Hepatocyte (in vitro differentiated cells): ENCODE results near the gene STIM1. TPM values are rescaled to one million over a fixed set of nuclear protein-coding genes. Genes with fewer than 3 reads are reported as not detected.

Source experiments
- DNase-seq: peaks from one replicate; pipeline ENCODE4 v3.0.0-alpha.2; 2016; ENCODE audit warnings: low spot score
- H2AFZ ChIP-seq: fragments of 200-600 bp; sonication (generic); 2 replicates; pipeline ENCODE4 v1.6.0; 2016; ENCODE audit warnings: antibody characterized with exemption, mild to moderate bottlenecking
- H3K27ac ChIP-seq: fragments of 200-600 bp; sonication (generic); 2 replicates; pipeline ENCODE4 v1.5.1; 2016; ENCODE audit warnings: mild to moderate bottlenecking
- H3K27me3 ChIP-seq: fragments of 200-600 bp; sonication (generic); 2 replicates; pipeline ENCODE4 v1.6.1; 2016
- H3K36me3 ChIP-seq: fragments of 200-600 bp; sonication (generic); replicated peaks from 2 replicates; pipeline ENCODE4 v1.5.1; 2016; ENCODE audit warnings: low read depth; ENCODE audit not compliant: insufficient read depth
- H3K4me1 ChIP-seq: fragments of 200-600 bp; sonication (generic); 2 replicates; pipeline ENCODE4 v1.5.1; 2016; ENCODE audit warnings: mild to moderate bottlenecking, moderate library complexity; ENCODE audit not compliant: insufficient read depth
- H3K4me2 ChIP-seq: fragments of 200-600 bp; sonication (generic); 2 replicates; pipeline ENCODE4 v1.6.0; 2016
- H3K4me3 ChIP-seq: fragments of 200-600 bp; sonication (generic); 2 replicates; pipeline ENCODE4 v1.5.1; 2016; ENCODE audit warnings: mild to moderate bottlenecking
- H3K79me2 ChIP-seq: fragments of 200-600 bp; sonication (generic); 2 replicates; pipeline ENCODE4 v1.6.0; 2017; ENCODE audit warnings: mild to moderate bottlenecking
- H3K9me2 ChIP-seq: fragments of 200-600 bp; sonication (generic); replicated peaks from 2 replicates; pipeline ENCODE4 v1.6.0; 2017; ENCODE audit warnings: mild to moderate bottlenecking; ENCODE audit not compliant: insufficient read depth
- H3K9me3 ChIP-seq: fragments of 200-600 bp; sonication (generic); 2 replicates; pipeline ENCODE4 v1.5.1; 2016; ENCODE audit warnings: low read depth, mild to moderate bottlenecking
- H4K20me1 ChIP-seq: fragments of 200-600 bp; sonication (generic); 2 replicates; pipeline ENCODE4 v1.6.0; 2016; ENCODE audit warnings: mild to moderate bottlenecking; ENCODE audit not compliant: insufficient read depth, poor library complexity, severe bottlenecking
- CTCF ChIP-seq: fragments of 200-600 bp; sonication (generic); IDR thresholded peaks from 2 replicates; pipeline ENCODE4 v1.5.1; 2016; ENCODE audit warnings: antibody characterized with exemption, mild to moderate bottlenecking; ENCODE audit not compliant: poor library complexity
- EZH2 ChIP-seq: fragments of 200-600 bp; sonication (generic); IDR thresholded peaks from 2 replicates; pipeline ENCODE4 v1.6.1; 2016; ENCODE audit warnings: antibody characterized with exemption, mild to moderate bottlenecking, borderline replicate concordance
- EZH2phosphoT487 ChIP-seq: fragments of 200-600 bp; sonication (generic); IDR thresholded peaks from one replicate; pipeline ENCODE4 v1.6.1; 2018; ENCODE audit warnings: antibody characterized with exemption, mild to moderate bottlenecking, low read depth, moderate library complexity; ENCODE audit not compliant: unreplicated experiment, severe bottlenecking
- WGBS: methylation state at CpG from one replicate; pipeline ENCODE4 v1.1.6; 2016; ENCODE audit warnings: low lambda C conversion rate; ENCODE audit errors: missing lambda C conversion rate; 5-methylcytosine and 5-hydroxymethylcytosine counted together
- polyA plus RNA-seq: library from polyadenylated mRNA; unstranded; fragments of >200 nt; fragmentation: Nextera tagmentation; extraction: Ambion mirVana; gene quantifications from 2 replicates; pipeline ENCODE4 v1.2.1, GENCODE V29; 2016
- total RNA-seq: library from RNA; depleted of rRNA; stranded (reverse); fragments of >200 nt; gene quantifications from 2 replicates; pipeline ENCODE4 v1.2.3, GENCODE V29; 2014

The STIM1 gene
- total RNA-seq, result 19.6 and 20.1 TPM in 2 replicates
- polyA plus RNA-seq, result 14.7 and 18.5 TPM in 2 replicates

- H3K4me3 ChIP-seq, result peak within 1 kb of the TSS; percentile 97
- peaks cover 18% of the 10 kb centered on the region for H3K4me1 ChIP-seq
- H3K9me3 ChIP-seq, result no peaks in the 10 kb centered on the region
- peak within 1 kb of the TSS; percentile 99 for H3K4me2 ChIP-seq
- WGBS, result under 1% methylated on average over 49 of the region's 87 CpGs
- H3K79me2 ChIP-seq, result peaks cover 46% of the 10 kb centered on the region
- DNase-seq, result peak; percentile 97
- no peaks in the 10 kb centered on the region for H4K20me1 ChIP-seq
- H3K9me2 ChIP-seq, result no peaks in the 10 kb centered on the region
- no peaks in the 10 kb centered on the region for H3K36me3 ChIP-seq
- peak within 1 kb of the TSS; percentile 97 for H3K27ac ChIP-seq
- H3K27me3 ChIP-seq, result no peaks in the 10 kb centered on the region
- TF ChIP-seq EZH2 (no peak), CTCF (peak; percentile 96)
- peak within 1 kb of the TSS; percentile 94 for H2AFZ ChIP-seq
These were observed at the start of gene STIM1 for GRCh38 chr11:3854977-3855807. STIM1 (plus strand) TSS chr11:3855664; CDS start chr11:3856271, 607 bp downstream.

- H2AFZ ChIP-seq, result peak within 1 kb of the TSS; percentile 91
- H3K4me1 ChIP-seq, result no peaks in the 10 kb centered on the region
- no peaks in the 10 kb centered on the region for H3K36me3 ChIP-seq
- WGBS, result 5% methylated on average over 52 of the region's 55 CpGs
- H3K4me2 ChIP-seq, result peak within 1 kb of the TSS; percentile 91
- TF ChIP-seq EZH2phosphoT487 (no peak), CTCF (peak; percentile 67), EZH2 (no peak)
- H3K4me3 ChIP-seq, result peak within 1 kb of the TSS; percentile 71
- no peaks in the 10 kb centered on the region for H3K9me3 ChIP-seq
- no peaks in the 10 kb centered on the region for H3K9me2 ChIP-seq
- H3K27ac ChIP-seq, result peak within 1 kb of the TSS; percentile 65
- H4K20me1 ChIP-seq, result no peaks in the 10 kb centered on the region
- no peaks in the 10 kb centered on the region for H3K79me2 ChIP-seq
- peak; percentile 85 for DNase-seq
- no peaks in the 10 kb centered on the region for H3K27me3 ChIP-seq
These were observed 47.3 kb upstream of the STIM1 start, which contains the start of gene PGAP2 for GRCh38 chr11:3807909-3808860. PGAP2 (plus strand) TSS chr11:3808560; CDS start chr11:3811260, 2,700 bp downstream.

GRCh38 chr11:3808861-3809623 lies 46.4 kb upstream of the STIM1 start:
- H3K36me3 ChIP-seq, result no peaks in the 10 kb centered on the region
- H3K9me2 ChIP-seq, result no peaks in the 10 kb centered on the region
- peak overlapping the region; percentile 91 for H3K4me2 ChIP-seq
- peak; percentile 80 for DNase-seq
- no peaks in the 10 kb centered on the region for H3K9me3 ChIP-seq
- no peaks in the 10 kb centered on the region for H4K20me1 ChIP-seq
- no peaks in the 10 kb centered on the region for H3K4me1 ChIP-seq
- peak overlapping the region; percentile 71 for H3K4me3 ChIP-seq
- H3K27me3 ChIP-seq, result no peaks in the 10 kb centered on the region
- no peaks in the 10 kb centered on the region for H3K79me2 ChIP-seq
- TF ChIP-seq CTCF, result peak; percentile 48
- TF ChIP-seq EZH2phosphoT487, result no peak
- H3K27ac ChIP-seq, result peak overlapping the region; percentile 65
- H2AFZ ChIP-seq, result peak overlapping the region; percentile 91
- 33% methylated on average over 3 of the region's 5 CpGs for WGBS
